NCI-H1092 treated with DMSO at 0.1 percent for 48 hours (cell line): ENCODE data around the gene DUS2.
A peak's percentile ranks its signal among the peaks of the same experiment; 100 is the strongest.
"Not testable (repeated sequence)": the region's sequence is repeated elsewhere in the genome, so short reads cannot be mapped to it uniquely, and the experiment has no call there.

ENCODE experiments used
- DNase-seq: peaks from one replicate; lab custom pipeline; 2025; lab: John Stamatoyannopoulos, UW

DUS2 gene

GRCh38 chr16:68022728-68023537 lies at the start of gene DUS2, which contains the start of gene DDX28:
Gene DUS2 (plus strand): TSS chr16:68023284. CDS start chr16:68038024, 14,740 bp downstream.
Gene DDX28 (minus strand): TSS chr16:68023232. CDS start chr16:68023202, 30 bp downstream.
- DNase-seq, result peak; percentile 80

DNA sequence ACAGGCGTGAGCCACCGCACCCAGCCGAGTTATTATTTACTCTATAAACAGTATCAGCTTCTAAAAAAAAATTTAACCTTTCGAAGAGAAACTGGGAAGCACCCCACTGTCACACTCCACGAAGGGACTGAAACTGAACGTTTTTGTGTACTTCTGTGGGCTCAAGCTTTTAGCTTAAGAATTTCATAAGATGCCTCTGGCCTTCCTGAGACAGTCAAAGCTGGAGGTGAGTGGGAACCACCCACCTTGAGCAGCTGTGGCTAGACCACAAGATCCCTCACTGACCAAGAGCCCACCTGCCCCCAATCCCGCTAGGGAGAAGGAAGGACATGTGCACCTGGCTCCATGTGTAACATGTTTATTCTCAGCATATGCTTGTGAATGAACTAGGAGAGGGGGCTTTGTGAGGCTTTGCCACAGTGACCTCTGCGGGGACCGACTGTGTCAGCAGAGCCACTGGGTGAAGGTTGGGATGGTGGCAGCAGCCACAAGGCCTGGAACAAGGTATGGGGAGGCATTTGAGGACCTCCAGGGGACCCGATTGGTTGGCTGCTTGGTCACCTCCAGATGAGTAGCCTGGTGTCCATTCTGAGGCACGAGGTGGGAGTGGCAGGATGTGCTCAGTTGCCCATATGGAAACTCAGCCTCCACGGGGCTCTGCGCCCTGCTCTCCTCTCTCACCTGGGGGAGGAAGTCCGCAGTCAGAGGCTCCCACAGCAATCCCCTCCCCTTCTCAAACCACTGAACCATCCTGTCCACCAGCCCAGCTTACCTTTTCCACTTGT lies 47.6 kb upstream of the DUS2 start:
- DNase-seq, result no peak

GRCh38 chr16:67976205-67976604 lies 46.9 kb upstream of the DUS2 start:
- DNase-seq, result no peak

DNA sequence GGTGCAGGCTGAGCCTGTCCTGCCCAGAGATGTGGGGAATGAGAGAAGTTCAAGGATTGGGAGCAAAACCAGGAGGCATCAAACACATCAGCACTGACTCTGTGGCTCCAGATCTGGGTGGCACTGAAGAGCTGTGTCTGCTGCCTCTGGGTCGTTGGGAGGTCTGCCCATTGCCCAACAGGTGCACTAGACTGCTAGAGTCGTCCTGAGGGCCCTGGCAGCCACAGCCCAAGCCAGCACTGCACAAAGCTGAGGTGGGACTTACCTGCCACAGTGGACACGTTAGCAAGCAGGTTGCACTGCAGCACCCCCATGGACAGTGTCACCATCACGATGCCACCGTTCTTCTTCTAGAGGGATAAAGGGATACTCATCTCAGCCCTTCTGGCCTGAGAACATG lies 46.1 kb upstream of the DUS2 start:
- DNase-seq, result no peak

DNA sequence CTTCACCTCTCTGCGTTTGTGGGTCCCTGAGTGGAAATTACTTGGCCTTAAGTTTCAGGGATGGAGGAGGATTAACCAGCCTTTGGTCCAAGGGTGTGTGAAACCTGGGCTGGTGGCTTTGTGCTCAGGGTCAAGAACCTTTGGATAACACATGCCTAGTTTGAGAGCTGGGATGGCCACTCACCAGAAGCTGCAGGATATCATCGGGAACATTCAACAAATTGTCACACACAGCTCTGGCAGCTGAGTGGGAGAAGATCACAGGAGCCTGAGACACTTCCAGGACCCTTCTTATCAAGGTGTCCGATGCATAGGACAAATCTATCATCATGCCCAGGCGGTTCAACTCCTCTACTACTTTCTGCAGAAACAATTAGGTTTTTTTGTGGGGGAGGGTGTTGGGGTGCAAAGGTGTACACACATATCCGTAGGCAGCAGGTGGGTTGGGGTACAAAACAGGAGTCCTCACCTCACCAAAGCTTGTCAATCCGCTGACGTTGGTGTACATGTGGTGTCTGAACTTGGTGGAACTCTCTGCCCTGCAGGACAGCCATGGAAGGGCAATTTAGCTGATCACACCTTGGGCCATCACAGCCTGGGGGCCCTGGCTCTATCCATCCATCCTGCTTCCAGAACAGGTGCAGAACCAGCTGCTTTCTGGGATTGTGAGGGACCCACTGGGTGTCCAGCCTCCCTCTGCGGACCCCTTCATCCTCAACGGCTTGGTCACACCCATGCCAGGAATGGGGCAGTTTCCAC lies 45.4 kb upstream of the DUS2 start:
- DNase-seq, result no peak

DNA sequence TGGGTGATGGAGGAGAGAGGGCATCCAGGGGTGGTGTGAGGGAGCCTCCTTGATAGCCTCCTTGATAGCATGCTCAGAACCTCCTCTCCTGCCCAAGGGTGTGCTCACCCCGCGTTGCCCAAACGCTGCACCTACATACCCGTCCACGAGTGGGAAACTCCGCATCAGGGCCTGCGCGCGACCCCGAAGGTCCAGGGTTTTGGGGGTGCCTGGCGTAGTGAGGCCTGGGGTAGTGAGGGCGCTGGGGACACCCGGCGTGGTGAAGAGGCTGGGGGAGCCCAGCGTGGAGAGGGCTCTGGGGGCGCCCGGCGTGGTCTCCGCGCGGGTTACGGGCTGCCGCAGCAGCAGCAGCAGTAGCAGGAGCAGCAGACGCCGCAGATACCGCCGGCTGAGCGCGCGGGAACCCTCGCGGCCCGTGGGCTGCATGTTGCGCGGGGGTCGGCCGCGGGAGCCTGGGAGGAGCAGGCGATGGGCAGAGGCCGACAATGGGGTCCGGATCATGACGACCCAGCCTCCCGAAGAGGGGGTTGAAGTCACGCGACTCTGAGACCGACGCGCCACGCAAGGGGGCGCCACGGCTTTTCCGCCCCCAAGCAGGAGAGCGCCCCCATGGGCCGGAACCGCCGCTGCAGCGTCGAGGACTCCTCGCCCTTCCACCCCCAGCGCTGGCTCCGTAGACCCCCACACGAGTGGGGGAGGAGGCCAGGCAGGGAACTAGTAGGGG lies 43.0 kb upstream of the DUS2 start, which contains the start of gene DPEP3:
Gene DPEP3 (minus strand): TSS at position 545 of the 724 bp plus-strand sequence. CDS start 119 bp downstream, at position 426.
- no peak for DNase-seq

DNA sequence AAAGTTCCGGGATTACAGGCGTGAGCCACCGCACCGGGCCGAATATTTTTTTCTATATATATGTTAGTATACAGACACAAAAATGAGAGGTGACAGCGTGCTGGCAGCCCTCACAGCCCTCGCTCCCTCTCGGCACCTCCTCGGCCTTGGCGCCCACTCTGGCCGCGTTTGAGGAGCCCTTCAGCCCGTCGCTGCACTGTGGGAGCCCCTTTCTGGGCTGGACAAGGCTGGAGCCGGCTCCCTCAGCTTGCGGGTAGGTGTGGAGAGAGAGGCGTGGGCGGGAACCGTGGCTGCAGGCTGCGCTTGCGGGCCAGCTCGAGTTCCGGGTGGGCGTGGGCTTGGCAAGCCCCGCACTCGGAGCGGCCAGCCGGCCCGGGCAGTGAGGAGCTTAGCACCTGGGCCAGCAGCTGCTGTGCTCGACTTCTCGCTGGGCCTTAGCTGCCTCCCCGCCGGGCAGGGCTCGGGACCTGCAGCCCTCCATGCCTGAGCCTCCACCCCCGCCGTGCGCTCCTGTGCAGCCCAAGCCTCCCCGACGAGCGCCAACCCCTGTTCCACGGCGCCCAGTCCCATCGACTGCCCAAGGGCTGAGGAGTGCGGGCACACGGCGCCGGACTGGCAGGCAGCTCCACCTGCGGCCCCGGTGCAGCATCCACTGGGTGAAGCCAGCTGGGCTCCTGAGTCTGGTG lies 40.9 kb upstream of the DUS2 start:
- DNase-seq, result no peak

DNA sequence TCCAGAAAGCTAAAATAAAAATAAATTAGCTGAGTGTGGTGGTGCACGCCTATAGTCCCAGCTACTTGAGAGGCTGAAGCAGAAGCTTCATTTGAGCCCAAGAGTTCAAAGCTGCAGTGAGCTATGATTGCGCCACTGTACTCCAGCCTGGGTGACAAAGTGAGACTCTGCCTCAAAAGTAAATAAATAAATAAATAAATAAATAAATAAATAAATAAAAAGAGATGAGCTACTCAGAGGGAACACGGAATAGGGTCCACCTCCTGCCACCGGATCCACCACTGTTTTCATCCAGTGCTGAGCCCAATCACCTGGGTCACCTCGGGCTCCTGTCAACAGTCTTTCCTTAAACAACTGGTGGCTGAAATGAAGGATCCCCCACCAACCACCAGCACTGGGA lies 36.1 kb upstream of the DUS2 start:
- DNase-seq, result no peak

DNA sequence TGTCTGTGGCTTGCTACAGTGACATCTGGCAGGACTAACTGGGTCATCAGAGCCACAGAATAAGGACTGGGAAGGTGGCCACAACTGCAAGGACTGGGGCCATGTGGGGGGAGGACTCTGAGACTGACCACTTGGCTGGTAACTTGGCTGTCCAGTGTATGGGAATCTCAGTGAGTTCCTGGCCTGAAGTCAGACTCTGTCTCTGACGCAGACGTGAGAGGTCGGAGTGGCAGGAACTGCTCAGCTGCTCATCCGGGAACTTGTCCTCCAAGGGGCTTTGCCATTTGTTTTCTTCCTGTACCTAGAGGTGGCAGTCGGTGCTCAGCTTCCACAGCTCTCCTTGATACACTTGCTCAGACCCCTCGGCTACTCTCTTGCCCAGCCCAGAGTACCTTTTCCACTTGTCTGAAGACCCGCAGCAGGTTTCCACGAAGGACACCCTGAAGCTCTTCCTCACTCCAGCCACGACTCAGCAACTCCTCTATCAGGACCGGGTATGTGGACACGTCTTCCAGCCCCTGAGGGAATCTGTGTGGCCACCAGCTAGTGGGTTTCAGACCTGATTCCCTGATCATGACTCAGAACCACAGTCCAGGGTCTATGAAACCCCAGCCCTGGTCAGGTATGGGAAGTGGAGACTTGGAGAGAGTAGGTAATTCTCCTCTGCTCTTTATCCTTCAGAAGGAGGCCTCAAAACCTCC lies 35.5 kb upstream of the DUS2 start:
- DNase-seq, result no peak

DNA sequence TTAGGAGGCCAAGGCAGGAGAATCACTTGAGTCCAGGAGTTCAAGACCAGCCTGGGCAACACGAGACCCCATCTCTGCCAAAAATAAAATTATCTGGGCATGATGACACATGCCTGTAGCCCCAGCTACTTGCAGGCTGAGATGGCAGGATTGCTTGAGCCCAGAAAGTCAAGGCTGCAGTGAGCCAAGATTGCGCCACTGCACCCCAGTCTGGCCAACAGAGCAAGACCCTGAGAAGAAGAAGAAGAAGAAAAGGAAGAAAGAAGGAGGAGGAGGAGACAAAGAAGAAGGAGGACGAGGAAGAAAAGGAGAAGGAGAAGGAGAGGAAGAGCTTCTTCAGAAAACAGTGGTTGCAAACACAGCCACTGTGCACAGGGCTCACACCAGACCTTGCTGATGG lies 34.4 kb upstream of the DUS2 start:
- DNase-seq, result no peak

DNA sequence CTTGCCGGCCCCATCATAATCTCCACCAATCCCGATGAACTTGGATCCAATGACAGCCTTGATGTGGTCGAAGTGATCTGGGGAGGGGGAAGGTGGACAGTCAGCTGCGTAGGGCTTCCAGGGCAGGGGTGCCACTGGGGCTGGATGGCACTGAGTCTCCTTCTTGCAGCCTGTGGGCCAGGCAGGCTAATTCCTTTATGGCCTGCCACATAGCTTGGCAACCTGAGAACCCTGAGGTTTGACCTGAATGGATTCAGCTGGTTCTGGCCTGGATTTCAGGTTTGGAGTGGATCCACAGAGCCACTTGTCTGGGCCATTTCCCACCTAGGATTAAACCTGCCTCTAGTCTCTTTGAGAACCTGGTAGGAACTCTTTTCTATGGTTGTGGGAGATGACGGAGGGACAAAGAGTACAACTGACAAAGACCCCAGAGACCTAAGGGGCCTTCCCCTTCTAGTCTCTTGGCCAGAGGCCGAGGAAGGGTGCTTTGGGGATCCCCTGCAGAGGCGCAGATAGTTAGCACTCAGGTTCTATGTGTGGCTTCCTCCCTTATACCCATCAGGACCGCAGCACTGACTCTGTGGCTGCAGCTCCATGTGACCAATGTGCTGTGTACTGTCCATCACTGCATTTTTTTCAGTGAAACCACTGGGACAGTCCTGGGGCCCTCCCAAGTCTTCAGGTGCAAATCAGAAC lies 33.6 kb upstream of the DUS2 start:
- no peak for DNase-seq

GRCh38 chr16:67990018-67990386 lies 33.1 kb upstream of the DUS2 start:
- no peak for DNase-seq

GRCh38 chr16:67992661-67993206 lies 30.4 kb upstream of the DUS2 start:
- DNase-seq, result no peak

GRCh38 chr16:67993207-67994039 lies 29.7 kb upstream of the DUS2 start:
- peak; percentile 53 for DNase-seq

DNA sequence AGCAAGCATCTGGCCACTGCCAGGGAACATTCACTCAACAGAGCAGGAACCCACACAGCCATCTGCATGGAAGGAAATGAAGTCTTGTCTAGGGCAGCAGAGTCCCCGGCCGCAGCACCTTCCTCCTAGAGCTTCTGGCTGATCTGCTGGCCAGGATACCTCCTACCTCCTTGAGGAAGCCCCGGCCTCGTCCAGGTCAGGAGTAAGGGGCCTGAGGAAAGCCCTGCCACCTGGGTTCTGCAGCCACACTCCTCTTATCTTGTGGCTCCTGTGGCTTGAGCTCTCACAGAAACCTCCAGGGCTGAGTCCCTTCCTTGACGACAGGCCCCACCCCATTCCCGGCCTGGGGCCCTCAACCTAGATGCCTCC lies 29.1 kb upstream of the DUS2 start:
- DNase-seq, result not testable (repeated sequence)

DNA sequence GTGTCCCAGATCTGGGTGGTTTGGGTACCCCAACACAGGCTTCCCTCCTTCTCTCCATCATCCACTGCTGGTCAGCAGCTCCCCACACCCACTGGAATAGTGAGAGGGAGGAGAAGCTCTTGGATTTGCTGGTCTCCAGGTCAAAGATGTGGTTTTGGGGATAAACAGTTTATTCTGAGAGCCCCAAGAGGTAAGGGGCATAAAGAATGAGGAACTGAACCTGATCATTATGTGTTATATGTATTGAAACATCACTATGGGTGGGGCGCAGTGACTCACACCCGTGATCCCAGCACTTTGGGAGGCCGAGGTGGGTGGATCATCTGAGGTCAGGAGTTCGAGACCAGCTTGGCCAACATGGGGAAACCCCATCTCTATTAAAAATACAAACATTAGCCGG lies 27.7 kb upstream of the DUS2 start:
- DNase-seq, result no peak

DNA sequence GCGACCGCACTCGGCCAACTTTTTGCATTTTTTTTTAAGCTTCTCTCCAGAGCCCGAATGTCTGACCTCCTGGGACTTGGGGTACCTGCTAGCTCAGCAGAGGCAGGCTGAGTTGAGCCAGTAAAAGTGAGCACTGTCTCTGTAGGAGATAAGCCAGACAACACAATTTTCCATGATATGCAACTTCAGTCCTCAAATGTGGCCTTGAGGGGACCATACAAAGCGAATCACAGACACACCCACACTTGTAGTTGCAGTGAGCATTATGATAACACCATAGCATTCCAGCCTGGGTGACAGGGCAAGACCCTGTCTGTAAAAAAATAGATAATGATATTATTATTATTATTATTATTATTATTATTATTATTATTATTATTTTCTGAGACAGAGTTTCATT lies 26.4 kb upstream of the DUS2 start:
- no peak for DNase-seq

DNA sequence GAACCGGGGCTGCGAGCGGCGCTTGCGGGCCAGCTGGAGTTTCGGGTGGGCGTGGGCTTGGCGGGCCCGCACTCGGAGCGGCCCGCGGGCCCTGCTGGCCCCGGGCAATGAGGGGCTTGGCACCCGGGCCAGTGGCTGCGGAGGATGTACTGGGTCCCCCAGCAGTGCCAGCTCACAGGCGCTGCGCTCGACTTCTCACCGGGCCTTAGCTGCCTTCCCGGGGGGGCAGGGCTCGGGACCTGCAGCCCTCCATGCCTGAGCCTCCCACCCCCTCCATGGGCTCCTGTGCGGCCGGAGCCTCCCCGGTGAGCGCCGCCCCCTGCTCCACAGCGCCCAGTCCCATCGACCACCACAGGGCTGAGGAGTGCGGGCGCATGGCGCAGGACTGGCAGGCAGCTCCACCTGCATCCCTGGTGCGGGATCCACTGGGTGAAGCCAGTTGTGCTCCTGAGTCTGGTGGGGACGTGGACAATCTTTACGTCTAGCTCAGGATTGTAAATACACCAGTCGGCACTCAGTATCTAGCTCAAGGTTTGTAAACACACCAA lies 24.8 kb upstream of the DUS2 start:
- DNase-seq, result not testable (repeated sequence)
